ENCODE results near the gene MED1. TPM values are rescaled to one million over a fixed set of nuclear protein-coding genes. Genes with fewer than 3 reads are reported as not detected.

The MED1 gene
- polyA plus RNA-seq, 1 donor (not counting 4 experiments of a cell fraction or from before 2014, with no cell fraction given), result 31.1 TPM

DNA sequence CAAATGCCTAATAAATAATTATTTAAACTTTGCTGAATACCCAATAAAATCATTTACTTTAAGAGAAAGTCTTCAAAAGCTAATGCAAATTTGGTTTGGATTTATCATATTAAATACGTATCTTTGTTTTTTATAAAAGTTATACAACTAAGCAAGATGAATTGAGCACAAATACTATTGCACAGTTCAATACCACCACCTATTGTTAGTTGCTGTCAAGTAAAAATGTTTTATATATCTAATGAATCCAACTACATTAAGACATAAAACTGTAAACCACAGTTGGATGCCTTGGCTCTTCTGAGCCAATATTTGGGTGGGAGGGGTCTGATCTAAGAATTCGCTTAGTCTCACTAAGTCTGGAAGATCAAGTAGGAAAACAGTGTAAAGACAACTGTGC, 57.3 kb downstream of the MED1 start:
- DNase-seq (ENCODE audit: low read depth, low spot score), result no peak
- H3K27me3 ChIP-seq (ENCODE audit: control insufficient read depth, extremely low read depth, insufficient read depth, low read length), result no peaks in the 10 kb centered on the region
- H3K36me3 ChIP-seq (ENCODE audit: control insufficient read depth in 2 of 2, extremely low read depth in 1 of 2, insufficient read depth in 2 of 2, low read length in 2 of 2), result no peaks in the 10 kb centered on the region
- H3K4me1 ChIP-seq (ENCODE audit: control insufficient read depth, extremely low read depth, insufficient read depth, low read length), result no peaks in the 10 kb centered on the region
- H3K9ac ChIP-seq (ENCODE audit: control insufficient read depth, extremely low read depth, insufficient read depth, low read length), result no peak overlapping the region
- H3K27ac ChIP-seq (ENCODE audit: control insufficient read depth, insufficient read depth, low read length), result no peak overlapping the region
- no peak overlapping the region for H3K4me2 ChIP-seq (ENCODE audit: control insufficient read depth, extremely low read depth, insufficient read depth, low read depth, low read length)
- no peaks in the 10 kb centered on the region for H3K9me3 ChIP-seq (ENCODE audit: control insufficient read depth, low read depth, low read length)
- H3K4me3 ChIP-seq (ENCODE audit: control insufficient read depth in 2 of 3, extremely low read depth in 1 of 3, insufficient read depth in 2 of 3, low read depth in 1 of 3, low read length in 3 of 3), result no peak overlapping the region
- no peaks in the 10 kb centered on the region for H4K20me1 ChIP-seq (ENCODE audit: control insufficient read depth, extremely low read depth, insufficient read depth, low read length)
- no peak overlapping the region for H2AFZ ChIP-seq (ENCODE audit: control insufficient read depth, low read length)
- H3K9me1 ChIP-seq (ENCODE audit: control insufficient read depth, extremely low read depth, insufficient read depth, low read length), result no peaks in the 10 kb centered on the region
- H3K79me2 ChIP-seq (ENCODE audit: control insufficient read depth, insufficient read depth, low read length), result peaks cover 2% of the 10 kb centered on the region
- TF ChIP-seq EZH2 (IDR thresholded peaks at IDR 0.05; ENCODE audit: low read length), result no peak
- TF ChIP-seq, protein P1, sequence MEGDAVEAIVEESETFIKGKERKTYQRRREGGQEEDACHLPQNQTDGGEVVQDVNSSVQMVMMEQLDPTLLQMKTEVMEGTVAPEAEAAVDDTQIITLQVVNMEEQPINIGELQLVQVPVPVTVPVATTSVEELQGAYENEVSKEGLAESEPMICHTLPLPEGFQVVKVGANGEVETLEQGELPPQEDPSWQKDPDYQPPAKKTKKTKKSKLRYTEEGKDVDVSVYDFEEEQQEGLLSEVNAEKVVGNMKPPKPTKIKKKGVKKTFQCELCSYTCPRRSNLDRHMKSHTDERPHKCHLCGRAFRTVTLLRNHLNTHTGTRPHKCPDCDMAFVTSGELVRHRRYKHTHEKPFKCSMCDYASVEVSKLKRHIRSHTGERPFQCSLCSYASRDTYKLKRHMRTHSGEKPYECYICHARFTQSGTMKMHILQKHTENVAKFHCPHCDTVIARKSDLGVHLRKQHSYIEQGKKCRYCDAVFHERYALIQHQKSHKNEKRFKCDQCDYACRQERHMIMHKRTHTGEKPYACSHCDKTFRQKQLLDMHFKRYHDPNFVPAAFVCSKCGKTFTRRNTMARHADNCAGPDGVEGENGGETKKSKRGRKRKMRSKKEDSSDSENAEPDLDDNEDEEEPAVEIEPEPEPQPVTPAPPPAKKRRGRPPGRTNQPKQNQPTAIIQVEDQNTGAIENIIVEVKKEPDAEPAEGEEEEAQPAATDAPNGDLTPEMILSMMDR (optimal IDR thresholded peaks at IDR 0.05 in 1 of 3, IDR thresholded peaks at IDR 0.05 in 1 of 3, conservative IDR thresholded peaks at IDR 0.05 in 1 of 3; ENCODE audit: extremely low read depth in 1 of 3, insufficient read depth in 2 of 3, low read length in 3 of 3), result no peak
- dilution Hi-C loops (cut with MboI; ENCODE audit: extremely low pct_ligation_motif_present, low sequenced_read_pairs), result no loop called here
- FAIRE-seq, result no peak

DNA sequence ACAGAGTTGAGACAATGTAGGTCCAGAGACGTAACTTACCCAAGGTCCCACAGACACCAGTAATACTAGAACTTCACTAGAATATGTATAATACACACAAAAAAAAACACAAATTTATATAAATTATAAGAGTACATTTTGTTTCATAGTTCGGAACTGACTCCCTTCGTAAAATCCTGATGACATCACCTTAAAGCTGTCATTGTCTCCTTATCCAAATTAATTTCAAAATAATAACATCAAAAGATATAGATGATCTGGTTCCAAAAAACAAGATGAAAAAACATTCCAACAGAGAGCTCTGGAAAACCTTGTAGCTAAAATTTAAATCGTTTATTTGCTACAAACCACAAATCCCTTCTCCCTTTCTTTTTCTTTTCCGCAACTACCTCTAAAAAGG, 59.6 kb downstream of the MED1 start:
- Histone ChIP-seq H3K9me1 (ENCODE audit: control insufficient read depth, extremely low read depth, insufficient read depth, low read length) (no peaks in the 10 kb centered on the region), H3K27me3 (ENCODE audit: control insufficient read depth, extremely low read depth, insufficient read depth, low read length) (no peaks in the 10 kb centered on the region), H3K27ac (ENCODE audit: control insufficient read depth, insufficient read depth, low read length) (no peak overlapping the region), H3K79me2 (ENCODE audit: control insufficient read depth, insufficient read depth, low read length) (no peaks in the 10 kb centered on the region), H3K9me3 (ENCODE audit: control insufficient read depth, low read depth, low read length) (no peaks in the 10 kb centered on the region), H3K9ac (ENCODE audit: control insufficient read depth, extremely low read depth, insufficient read depth, low read length) (no peak overlapping the region), H3K4me3 (ENCODE audit: control insufficient read depth in 2 of 3, extremely low read depth in 1 of 3, insufficient read depth in 2 of 3, low read depth in 1 of 3, low read length in 3 of 3) (no peak overlapping the region), H3K36me3 (ENCODE audit: control insufficient read depth in 2 of 2, extremely low read depth in 1 of 2, insufficient read depth in 2 of 2, low read length in 2 of 2) (no peaks in the 10 kb centered on the region), H4K20me1 (ENCODE audit: control insufficient read depth, extremely low read depth, insufficient read depth, low read length) (no peaks in the 10 kb centered on the region), H3K4me2 (ENCODE audit: control insufficient read depth, extremely low read depth, insufficient read depth, low read depth, low read length) (no peak overlapping the region), H2AFZ (ENCODE audit: control insufficient read depth, low read length) (no peak overlapping the region), H3K4me1 (ENCODE audit: control insufficient read depth, extremely low read depth, insufficient read depth, low read length) (no peaks in the 10 kb centered on the region)
- FAIRE-seq (no peak), DNase-seq (ENCODE audit: low read depth, low spot score) (no peak)
- TF ChIP-seq, protein P1 (optimal IDR thresholded peaks at IDR 0.05 in 1 of 3, IDR thresholded peaks at IDR 0.05 in 1 of 3, conservative IDR thresholded peaks at IDR 0.05 in 1 of 3; ENCODE audit: extremely low read depth in 1 of 3, insufficient read depth in 2 of 3, low read length in 3 of 3), result no peak
- no peak for TF ChIP-seq EZH2 (IDR thresholded peaks at IDR 0.05; ENCODE audit: low read length)
- dilution Hi-C loops (cut with MboI; ENCODE audit: extremely low pct_ligation_motif_present, low sequenced_read_pairs), result no loop called here
